Omental fat pad (tissue), 4 donors: ENCODE data around the gene OXA1L. TPM values are rescaled to one million over a fixed set of nuclear protein-coding genes. Genes with fewer than 3 reads are reported as not detected.
"Not testable (repeated sequence)": the region's sequence is repeated elsewhere in the genome, so short reads cannot be mapped to it uniquely, and the experiment has no call there.

Source experiments
- ATAC-seq: fragments of 150-250 bp; one replicate; pipeline ENCODE4 v1.9.1; 2016; ENCODE audit warnings: mild to moderate bottlenecking, moderate library complexity; ENCODE audit not compliant: low FRiP score
- DNase-seq: peaks from one replicate; pipeline ENCODE4 v3.0.0-alpha.2; 2019; ENCODE audit warnings: low spot score
- CTCF ChIP-seq, 3 donors: fragments of 450-650 bp; IDR thresholded peaks; one replicate each; pipeline ENCODE4 v1.5.1; 2016 to 2017; ENCODE audit warnings: antibody characterized with exemption in 3 of 3, mild to moderate bottlenecking in 3 of 3, moderate library complexity in 2 of 3
- total RNA-seq, 4 donors: library from RNA; depleted of rRNA; stranded (reverse); fragments of >200 nt; gene quantifications; one replicate each; pipeline ENCODE4 v1.1.0, GENCODE V29; 2016

Gene OXA1L
- total RNA-seq, 4 donors from 2014 or later: 73.3 to 100 (median 98.6) TPM

GRCh38 chr14:22748631-22749068, 17.8 kb upstream of the OXA1L start:
- no peak for TF ChIP-seq CTCF (IDR thresholded peaks at IDR 0.05)
- ATAC-seq: no peak

GRCh38 chr14:22752422-22752821, 14.1 kb upstream of the OXA1L start:
- no peak for TF ChIP-seq CTCF (IDR thresholded peaks at IDR 0.05)
- DNase-seq (no peak), ATAC-seq (no peak)

More at GRCh38 chr14:22748631-22749068, 17.8 kb upstream of the OXA1L start:
- DNase-seq: no peak

- no peak for TF ChIP-seq CTCF (IDR thresholded peaks at IDR 0.05)
- ATAC-seq (no peak), DNase-seq (no peak)
Measured at GRCh38 chr14:22753586-22753985, 12.9 kb upstream of the OXA1L start.

- ATAC-seq, DNase-seq: not testable (repeated sequence)
Measured at GRCh38 chr14:22757972-22758650, 8.4 kb upstream of the OXA1L start.

- DNase-seq: no peak
- ATAC-seq: no peak
- no peak for TF ChIP-seq CTCF (IDR thresholded peaks at IDR 0.05)
Measured at GRCh38 chr14:22761734-22762133, 4.8 kb upstream of the OXA1L start.

- no peak for TF ChIP-seq CTCF (IDR thresholded peaks at IDR 0.05)
- ATAC-seq (no peak), DNase-seq (no peak)
Measured at GRCh38 chr14:22764382-22764781, 2.1 kb upstream of the OXA1L start.

GRCh38 chr14:22767323-22767589, 768 bp downstream of the OXA1L start:
- TF ChIP-seq CTCF (IDR thresholded peaks at IDR 0.05): no peak
- ATAC-seq: no peak
- DNase-seq: no peak
